ENCODE measurements around the gene KAZALD1. TPM values are rescaled to one million over a fixed set of nuclear protein-coding genes. Genes with fewer than 3 reads are reported as not detected.

KAZALD1 gene
- total RNA-seq, 1 experiment from 2014 or later: 2.3 TPM

DNA sequence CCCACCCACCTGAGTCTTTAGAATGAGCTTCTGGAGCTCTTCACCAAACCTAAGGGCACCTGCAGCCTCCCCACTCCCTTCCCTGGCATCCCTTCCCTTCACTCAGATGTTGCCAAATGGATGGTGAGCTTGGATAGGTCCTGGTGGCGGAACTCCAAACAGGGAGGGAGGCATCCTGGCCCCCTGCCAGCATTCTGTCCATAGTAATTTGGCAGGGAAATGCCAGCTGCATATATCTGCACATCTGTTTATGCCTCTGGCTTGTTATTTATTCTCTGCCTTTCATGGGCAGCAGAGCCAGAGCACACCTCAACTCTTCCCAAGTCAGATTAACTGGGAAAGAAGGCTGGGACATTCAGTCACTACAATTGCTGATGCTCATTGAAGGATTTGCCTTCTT lies 18.1 kb downstream of the KAZALD1 start:
- DNase-seq (ENCODE audit: low read depth, low spot score): no peak
- in situ Hi-C loops (cut with HindIII; ENCODE audit: low pct_unique_long_range_greater_than_20kb, low sequenced_read_pairs): no loop called here

DNA sequence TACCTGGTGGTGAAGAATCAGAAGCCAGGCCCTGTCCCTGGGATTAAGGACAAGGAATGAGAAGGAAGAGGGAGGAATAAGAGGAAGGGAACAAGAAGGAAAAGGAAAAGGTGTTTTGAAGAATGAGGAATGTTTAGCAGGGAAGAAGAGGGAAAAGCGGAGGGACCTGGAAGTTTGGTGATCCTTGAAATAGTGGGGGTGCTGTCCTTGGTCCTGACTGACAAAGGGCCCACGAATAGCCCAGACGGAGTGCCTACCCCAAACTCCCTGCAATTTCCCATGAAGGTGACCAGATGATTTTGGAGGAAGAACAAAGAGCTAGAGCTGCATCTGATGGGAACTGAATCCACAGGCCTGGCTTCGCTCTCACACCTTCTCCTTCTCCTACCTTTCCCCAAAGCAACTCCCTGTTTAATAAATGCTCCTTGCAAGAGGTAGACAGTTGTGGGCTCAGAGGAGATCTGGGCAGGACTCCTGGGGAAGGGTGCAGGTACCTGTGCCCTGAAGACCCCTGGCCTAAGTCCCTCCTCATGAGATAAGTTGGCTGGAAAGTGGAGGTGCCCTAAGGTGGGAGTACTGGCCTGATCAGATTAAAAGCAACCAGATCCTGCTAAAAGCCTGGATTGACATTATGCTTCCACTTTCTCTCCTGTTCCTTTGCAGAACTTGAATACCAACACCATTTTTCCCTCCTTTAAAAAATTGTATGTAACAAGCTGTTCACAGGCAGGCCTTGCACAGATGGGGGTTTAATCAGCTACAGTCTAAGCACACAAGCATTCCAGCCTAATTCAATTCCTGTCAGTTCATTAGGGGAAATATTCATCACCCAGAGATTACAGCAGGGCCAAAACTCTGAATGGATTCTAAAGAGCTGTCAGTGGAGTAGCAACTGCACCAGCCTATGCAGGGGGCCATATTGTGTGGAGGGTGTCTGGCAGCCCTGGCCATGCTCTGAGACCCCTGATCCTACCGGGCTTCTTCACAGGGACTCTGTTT lies 19.4 kb downstream of the KAZALD1 start:
- no peak for DNase-seq (ENCODE audit: low read depth, low spot score)
- in situ Hi-C loops (cut with HindIII; ENCODE audit: low pct_unique_long_range_greater_than_20kb, low sequenced_read_pairs): no loop called here

GRCh38 chr10:101085846-101086245 lies 24.1 kb downstream of the KAZALD1 start:
- in situ Hi-C loops (cut with HindIII; ENCODE audit: low pct_unique_long_range_greater_than_20kb, low sequenced_read_pairs): no loop called here
- DNase-seq (ENCODE audit: low read depth, low spot score): peak; percentile 76

DNA sequence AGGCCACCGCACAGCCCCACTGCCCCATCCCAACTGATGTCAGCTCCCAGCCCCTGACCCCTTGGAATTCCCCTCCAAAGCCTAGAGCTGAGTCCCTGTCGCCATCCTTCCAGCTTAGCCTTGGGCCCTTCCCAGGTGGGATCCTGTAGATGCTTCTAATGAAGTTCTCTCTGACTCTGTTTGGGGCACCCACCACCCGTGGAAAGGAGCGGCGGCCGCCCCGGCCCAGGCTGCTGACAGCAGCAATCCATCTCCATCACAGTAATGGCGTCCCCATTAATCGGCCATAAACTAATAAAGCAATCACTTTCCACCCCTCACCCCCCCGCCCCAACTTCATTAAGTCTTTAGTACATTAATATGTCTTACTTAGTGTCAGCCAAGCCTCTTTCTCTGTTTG lies 25.6 kb downstream of the KAZALD1 start:
- no peak for DNase-seq (ENCODE audit: low read depth, low spot score)
- in situ Hi-C loops (cut with HindIII; ENCODE audit: low pct_unique_long_range_greater_than_20kb, low sequenced_read_pairs): no loop called here

GRCh38 chr10:101087965-101088364 lies 26.2 kb downstream of the KAZALD1 start:
- in situ Hi-C loops (cut with HindIII; ENCODE audit: low pct_unique_long_range_greater_than_20kb, low sequenced_read_pairs): no loop called here
- DNase-seq (ENCODE audit: low read depth, low spot score): no peak

GRCh38 chr10:101089520-101090299 lies 27.9 kb downstream of the KAZALD1 start:
- in situ Hi-C loops (cut with HindIII; ENCODE audit: low pct_unique_long_range_greater_than_20kb, low sequenced_read_pairs): no loop called here
- no peak for DNase-seq (ENCODE audit: low read depth, low spot score)

DNA sequence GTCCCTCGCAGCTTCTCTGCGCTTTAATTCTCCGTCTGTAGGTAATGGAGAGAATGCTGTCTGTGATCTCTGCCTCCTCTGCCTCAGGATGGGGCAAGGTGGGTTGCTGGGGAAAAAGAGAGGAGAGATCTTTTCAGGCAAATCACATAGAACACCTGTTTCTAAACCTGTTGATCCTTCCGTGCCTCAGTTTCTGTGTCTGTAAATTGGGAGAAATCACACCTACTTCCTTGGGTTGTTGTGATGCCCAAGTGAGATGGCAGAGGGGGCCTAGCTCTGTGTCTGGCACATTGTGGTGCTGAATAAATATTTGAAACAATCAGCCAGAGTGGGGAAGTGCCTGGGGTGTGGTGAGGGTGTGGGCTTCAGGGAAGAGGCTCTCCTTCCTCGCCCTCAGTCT lies 28.8 kb downstream of the KAZALD1 start:
- no peak for DNase-seq (ENCODE audit: low read depth, low spot score)
- in situ Hi-C loops (cut with HindIII; ENCODE audit: low pct_unique_long_range_greater_than_20kb, low sequenced_read_pairs): no loop called here

- in situ Hi-C loops (cut with HindIII; ENCODE audit: low pct_unique_long_range_greater_than_20kb, low sequenced_read_pairs): no loop called here
- DNase-seq (ENCODE audit: low read depth, low spot score): no peak
Observed at GRCh38 chr10:101091546-101092290, 29.9 kb downstream of the KAZALD1 start.

DNA sequence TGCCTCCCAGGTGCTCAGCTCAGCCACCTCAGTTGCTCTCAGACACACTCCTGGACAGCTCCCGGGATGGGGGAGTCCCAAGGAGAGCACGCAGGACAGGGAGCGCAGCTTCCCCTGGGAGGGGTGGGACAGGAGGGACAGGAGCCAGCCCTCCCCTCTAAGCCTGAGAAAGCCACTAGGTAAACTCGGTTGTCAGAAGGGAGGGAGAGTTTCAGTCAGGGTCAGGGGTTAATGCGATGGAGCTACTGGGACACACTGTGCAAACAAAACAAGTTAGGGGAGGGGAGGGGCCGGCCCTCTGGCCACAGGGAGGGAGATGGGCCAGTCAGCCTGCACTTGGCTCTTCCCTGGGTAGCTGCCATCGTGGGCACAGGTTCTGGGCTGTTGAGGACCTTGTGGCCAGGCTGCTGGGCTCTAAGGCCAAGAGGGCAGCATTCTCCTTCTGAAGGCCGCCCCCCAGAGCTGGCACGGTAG lies 31.1 kb downstream of the KAZALD1 start:
- DNase-seq (ENCODE audit: low read depth, low spot score): no peak
- in situ Hi-C loops (cut with HindIII; ENCODE audit: low pct_unique_long_range_greater_than_20kb, low sequenced_read_pairs): no loop called here

GRCh38 chr10:101094121-101094879 lies 32.5 kb downstream of the KAZALD1 start:
- DNase-seq (ENCODE audit: low read depth, low spot score): no peak
- in situ Hi-C loops (cut with HindIII; ENCODE audit: low pct_unique_long_range_greater_than_20kb, low sequenced_read_pairs): no loop called here

- DNase-seq (ENCODE audit: low read depth, low spot score): no peak
- in situ Hi-C loops (cut with HindIII; ENCODE audit: low pct_unique_long_range_greater_than_20kb, low sequenced_read_pairs): no loop called here
Observed at GRCh38 chr10:101095004-101095403, 33.2 kb downstream of the KAZALD1 start.

GRCh38 chr10:101095550-101096213 lies 33.9 kb downstream of the KAZALD1 start:
- DNase-seq (ENCODE audit: low read depth, low spot score): peak; percentile 88
- in situ Hi-C loops (cut with HindIII; ENCODE audit: low pct_unique_long_range_greater_than_20kb, low sequenced_read_pairs): no loop called here

GRCh38 chr10:101096378-101096777 lies 34.6 kb downstream of the KAZALD1 start:
- in situ Hi-C loops (cut with HindIII; ENCODE audit: low pct_unique_long_range_greater_than_20kb, low sequenced_read_pairs): no loop called here
- DNase-seq (ENCODE audit: low read depth, low spot score): no peak

DNA sequence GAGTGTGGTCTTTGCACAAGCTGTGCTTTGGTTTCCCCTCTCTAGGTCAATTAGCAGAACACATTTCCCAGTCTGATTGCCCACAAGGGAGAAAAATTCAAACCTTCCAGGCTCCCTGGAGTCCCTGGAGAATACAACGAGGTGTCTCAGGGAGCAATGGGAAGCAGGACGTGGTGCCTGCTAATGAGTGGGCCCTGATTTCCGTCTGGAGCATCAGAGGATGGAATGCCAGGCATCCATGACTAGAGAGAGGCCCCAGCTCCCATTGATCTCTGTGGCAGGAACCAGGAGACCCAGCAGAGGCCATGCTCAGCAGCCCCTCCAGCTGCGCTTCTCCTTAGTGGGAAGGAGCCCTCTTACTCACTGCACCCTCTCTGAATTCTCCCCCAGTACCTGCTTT lies 36.1 kb downstream of the KAZALD1 start:
- in situ Hi-C loops (cut with HindIII; ENCODE audit: low pct_unique_long_range_greater_than_20kb, low sequenced_read_pairs): no loop called here
- DNase-seq (ENCODE audit: low read depth, low spot score): no peak

DNA sequence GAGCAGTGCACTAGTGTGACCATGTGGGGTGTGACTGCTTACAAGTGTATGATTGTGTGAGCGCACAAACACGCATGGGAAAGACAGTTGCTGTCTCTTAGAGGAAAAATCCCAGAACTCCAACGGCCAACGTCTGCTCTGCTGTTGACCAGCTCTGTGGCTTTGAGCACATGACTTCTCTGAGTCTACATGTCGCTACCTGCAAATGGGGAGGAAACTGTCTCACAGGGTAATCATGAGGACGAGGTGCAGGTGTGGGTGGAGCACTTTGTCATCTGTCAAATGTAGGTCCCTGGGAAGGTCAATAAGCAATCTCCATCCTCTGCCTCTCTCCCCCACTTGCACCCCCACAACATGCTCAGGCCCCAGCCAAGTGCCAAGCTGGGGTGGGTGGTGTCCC lies 38.1 kb downstream of the KAZALD1 start:
- DNase-seq (ENCODE audit: low read depth, low spot score): no peak
- in situ Hi-C loops (cut with HindIII; ENCODE audit: low pct_unique_long_range_greater_than_20kb, low sequenced_read_pairs): no loop called here

DNA sequence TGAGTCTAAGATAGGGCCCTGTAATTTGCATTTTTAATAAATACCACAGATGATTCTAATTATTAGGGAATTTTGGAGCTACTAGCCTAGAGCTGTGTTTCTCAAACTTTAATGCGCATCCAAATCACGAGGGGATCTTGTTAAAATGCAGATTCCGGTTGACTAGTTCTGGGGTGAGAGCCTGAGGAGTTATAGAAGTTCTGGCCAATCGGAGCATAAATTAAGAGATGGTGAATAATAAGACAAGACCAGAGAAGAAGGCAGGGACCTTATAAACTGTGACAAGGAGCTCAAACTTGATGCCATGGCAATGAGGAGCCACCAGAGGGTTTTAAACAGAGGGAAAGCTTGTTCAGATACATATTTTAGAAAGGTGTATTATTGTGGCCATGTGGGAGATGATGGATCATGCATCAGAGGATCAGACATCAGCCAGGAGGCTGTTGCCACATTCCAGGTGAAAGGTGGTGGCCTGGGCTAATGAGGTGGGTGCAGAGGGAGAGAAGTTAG lies 39.6 kb downstream of the KAZALD1 start:
- in situ Hi-C loops (cut with HindIII; ENCODE audit: low pct_unique_long_range_greater_than_20kb, low sequenced_read_pairs): no loop called here
- no peak for DNase-seq (ENCODE audit: low read depth, low spot score)

DNA sequence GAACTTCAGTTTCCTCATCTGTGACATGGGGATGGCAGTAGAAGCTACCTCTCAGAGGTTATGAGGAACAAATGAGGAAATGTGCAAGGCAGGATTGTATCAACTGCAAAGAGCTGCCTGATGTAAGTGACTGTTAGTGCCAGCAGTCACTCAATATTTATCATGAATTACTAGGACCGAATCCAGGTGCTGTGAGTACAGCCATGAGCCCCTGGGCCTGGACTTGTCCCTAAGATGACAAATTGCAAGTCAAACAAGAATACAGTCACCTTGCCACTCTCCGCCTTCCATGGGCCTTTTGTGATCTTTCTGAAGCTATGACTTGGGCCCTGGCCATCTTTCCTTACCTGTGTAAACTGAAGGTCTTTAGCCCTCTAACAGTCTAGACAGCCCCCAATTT lies 41.6 kb downstream of the KAZALD1 start:
- in situ Hi-C loops (cut with HindIII; ENCODE audit: low pct_unique_long_range_greater_than_20kb, low sequenced_read_pairs): no loop called here
- no peak for DNase-seq (ENCODE audit: low read depth, low spot score)

Data from SK-MEL-5 (cell line).